GM19468 (cell line): ENCODE data around the gene CFDP1.

Source experiments
- ATAC-seq: cut with Tn5 transposase; IDR thresholded peaks from one replicate; pipeline ENCODE4 v1.9.1; 2021; ENCODE audit warnings: mild to moderate bottlenecking, moderate library complexity, moderate number of reproducible peaks; ENCODE audit not compliant: unreplicated experiment; ENCODE audit errors: extremely low read depth

CFDP1 gene

DNA sequence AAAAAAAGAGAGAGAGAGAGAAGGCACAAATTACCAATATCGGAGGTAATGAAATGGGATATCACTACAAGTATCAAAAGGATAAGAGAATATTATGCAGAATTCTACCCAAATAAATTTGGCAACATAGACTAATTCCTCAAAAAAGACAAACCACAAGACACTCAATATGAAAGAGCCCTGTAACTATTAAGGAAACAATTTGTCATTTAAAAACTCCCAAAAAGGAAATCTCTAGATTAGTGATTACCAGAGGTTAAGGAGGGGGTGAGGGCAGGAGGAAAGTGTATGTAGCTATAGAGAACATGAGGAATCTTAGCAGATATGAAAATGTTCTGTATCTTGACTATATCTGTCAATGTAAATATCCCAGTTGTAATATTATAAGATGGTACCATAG, 54.0 kb downstream of the CFDP1 start:
- no peak for ATAC-seq

DNA sequence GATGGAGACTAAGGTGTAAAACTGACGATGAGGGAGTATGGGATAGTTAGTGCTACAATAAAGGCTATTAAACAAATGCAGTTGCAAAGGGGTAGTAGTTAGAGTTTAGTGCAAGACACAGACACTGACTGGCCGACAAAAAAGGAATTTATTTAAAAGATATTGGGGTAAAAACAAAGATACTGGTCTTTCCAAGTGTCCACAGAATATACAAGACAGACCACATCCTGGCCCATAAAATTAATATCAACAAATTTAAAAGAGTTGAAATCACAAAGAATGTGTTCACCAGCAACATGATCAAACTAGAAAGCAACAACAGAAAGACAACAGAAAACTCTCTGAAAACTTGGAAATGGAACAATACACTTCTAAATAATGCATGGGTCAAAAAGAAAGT, 54.7 kb downstream of the CFDP1 start:
- no peak for ATAC-seq

GRCh38 chr16:75377729-75378386, 55.4 kb downstream of the CFDP1 start:
- ATAC-seq, result no peak

DNA sequence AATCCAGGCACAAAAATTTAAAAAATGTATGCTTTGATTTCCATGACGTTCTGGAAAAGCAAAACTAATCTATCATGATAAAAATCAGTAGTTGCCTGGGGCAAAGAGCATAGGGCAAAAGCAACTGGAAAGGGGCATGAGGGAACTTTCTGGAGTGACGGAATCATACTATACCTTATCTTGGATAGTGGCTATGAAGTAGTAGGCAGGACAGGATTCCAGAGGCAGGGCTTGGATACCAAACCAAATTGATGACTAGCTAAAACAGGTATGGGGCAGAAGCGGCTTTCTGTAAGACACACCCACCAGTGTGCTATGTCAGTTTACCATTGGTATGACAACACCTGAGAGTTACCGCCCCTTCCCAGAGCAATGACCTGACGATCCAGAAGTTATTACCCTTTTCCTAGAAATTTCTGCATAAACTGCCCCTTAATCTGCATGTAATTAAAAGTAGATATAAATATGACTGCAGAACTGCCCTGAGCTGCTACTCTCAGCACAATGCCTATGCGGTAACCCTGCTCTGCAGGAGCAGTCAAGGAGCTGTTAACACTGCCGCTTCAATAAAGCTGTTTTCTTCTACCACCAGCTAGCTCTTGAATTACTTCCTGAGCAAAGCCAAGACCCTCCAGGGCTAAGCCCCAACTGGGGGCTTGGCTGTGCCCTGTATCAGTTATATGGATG, 56.7 kb downstream of the CFDP1 start:
- ATAC-seq, result no peak

- no peak for ATAC-seq
These were observed 58.9 kb downstream of the CFDP1 start for GRCh38 chr16:75374388-75374787.

- ATAC-seq, result no peak
These were observed 61.0 kb downstream of the CFDP1 start for GRCh38 chr16:75372236-75372856.

GRCh38 chr16:75371171-75371570, 62.1 kb downstream of the CFDP1 start:
- ATAC-seq, result no peak

DNA sequence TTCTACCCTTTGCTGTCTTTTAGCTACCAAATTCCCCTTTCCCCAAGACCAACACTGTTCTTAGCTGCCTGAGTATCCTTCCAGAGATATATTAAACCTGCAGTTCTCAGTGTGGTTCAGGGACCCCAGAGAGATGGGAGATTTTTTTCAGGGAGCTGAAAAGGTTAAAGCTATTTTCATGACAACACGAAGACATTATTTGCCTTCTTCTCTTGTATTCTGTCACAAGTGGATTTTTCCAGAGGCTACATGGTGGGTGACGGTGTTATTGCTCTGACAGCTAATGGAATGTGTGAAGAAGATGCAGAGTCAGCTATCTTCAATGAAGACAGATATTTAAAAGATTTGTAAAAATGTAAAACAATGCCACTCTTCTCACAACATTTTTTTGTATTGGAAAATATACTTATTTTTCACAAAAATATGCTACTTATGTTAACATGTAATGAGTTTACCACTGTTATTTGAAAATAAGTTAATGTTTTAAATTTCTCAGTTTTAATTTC, 69.0 kb downstream of the CFDP1 start:
- ATAC-seq, result no peak

DNA sequence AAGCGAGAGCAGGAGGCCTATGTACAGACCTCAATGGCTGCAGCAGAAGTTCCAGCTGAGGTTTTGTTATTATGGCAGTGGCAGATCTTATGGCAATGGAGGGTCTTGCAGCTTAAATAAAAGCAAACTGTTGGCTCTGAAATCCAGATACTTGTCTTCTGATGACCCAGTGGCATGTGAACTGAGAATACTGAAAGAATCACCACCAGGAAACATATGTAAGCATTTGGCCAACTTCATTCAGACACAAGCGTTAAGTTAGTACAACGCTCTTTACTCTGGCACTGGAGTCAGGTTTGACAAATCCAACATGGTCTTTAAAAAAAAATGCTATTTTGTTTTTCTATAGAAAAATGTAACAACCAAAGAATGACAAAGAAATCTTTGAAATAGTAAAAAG, 70.5 kb downstream of the CFDP1 start:
- ATAC-seq, result no peak

DNA sequence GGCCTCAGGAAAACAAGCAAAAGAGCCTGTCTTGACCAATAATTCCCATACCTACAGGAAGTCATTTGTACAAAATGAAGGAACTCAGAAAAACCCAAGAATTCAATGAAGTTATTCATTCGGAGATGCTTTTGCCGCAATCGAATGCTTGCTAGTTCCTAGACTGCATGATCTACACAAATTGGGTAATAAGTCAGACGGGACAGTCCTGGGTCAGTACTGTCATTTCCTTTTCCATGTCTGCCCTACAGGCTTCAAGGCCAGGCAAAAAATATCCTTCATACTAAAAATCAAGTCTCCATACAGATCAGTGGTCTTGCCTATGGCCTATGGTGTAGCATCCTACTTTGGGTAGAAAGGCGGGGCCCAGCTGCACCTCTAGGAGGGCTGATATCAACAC, 71.4 kb downstream of the CFDP1 start:
- no peak for ATAC-seq

- no peak for ATAC-seq
These were observed 79.1 kb downstream of the CFDP1 start for GRCh38 chr16:75354170-75354569.

GRCh38 chr16:75351183-75351582, 82.1 kb downstream of the CFDP1 start:
- ATAC-seq, result no peak

- no peak for ATAC-seq
These were observed 87.6 kb downstream of the CFDP1 start for GRCh38 chr16:75345711-75346110.

DNA sequence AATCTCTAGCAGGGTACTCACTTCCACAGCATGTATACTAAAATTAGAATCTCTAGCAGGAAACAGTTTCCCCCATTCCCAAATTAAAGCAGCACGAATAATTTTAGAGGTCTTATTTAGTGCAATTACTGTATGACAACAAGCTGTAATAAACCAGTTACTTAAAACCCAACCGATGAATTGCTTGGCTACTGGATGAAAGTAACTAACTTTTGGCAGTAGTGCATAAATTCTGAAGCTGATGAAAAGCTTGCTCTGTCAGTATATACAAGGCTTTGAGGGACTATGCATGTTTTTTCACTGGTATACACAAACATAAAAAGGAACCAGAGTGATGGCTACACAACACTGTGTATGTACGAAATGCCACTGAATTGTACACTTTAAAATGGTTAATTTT, 89.4 kb downstream of the CFDP1 start:
- ATAC-seq, result no peak

- ATAC-seq, result no peak
These were observed 90.0 kb downstream of the CFDP1 start for GRCh38 chr16:75343286-75343685.

GRCh38 chr16:75342308-75342811, 90.9 kb downstream of the CFDP1 start:
- no peak for ATAC-seq

DNA sequence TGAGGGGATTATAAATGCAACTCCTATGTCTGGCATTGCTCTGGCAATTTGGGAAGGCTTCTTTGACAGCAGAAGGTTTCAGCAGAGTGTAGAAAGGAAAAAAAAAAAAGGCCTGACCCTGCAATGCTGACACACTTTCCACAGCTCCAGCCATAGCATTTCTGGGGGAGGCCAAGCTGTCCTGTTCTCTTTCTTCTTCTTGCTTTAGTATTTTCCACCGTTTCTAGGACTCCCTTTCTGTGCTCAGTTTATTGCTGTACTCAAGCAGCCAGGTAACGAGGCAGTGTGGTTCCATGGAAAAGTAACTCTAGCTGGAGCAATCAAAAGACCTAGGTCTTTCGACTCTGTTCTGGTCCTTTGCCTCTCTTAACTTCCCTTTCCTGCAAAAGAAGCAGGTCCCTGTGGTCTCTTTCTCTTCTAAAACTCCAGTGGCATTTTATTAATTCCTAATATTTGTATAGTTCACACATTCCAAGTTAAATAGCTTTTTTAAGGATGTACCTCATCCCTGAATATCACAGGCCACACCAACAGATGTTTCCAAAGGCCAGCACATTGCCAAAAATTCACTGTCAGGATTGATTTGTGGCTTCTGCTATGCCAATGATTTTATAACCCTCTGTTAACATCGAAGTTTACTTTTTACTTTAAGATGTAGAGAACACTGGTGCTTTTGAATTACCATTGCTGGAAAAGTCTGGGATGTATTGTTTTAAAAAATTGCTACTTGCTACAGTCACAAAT, 91.6 kb downstream of the CFDP1 start:
- ATAC-seq, result no peak

DNA sequence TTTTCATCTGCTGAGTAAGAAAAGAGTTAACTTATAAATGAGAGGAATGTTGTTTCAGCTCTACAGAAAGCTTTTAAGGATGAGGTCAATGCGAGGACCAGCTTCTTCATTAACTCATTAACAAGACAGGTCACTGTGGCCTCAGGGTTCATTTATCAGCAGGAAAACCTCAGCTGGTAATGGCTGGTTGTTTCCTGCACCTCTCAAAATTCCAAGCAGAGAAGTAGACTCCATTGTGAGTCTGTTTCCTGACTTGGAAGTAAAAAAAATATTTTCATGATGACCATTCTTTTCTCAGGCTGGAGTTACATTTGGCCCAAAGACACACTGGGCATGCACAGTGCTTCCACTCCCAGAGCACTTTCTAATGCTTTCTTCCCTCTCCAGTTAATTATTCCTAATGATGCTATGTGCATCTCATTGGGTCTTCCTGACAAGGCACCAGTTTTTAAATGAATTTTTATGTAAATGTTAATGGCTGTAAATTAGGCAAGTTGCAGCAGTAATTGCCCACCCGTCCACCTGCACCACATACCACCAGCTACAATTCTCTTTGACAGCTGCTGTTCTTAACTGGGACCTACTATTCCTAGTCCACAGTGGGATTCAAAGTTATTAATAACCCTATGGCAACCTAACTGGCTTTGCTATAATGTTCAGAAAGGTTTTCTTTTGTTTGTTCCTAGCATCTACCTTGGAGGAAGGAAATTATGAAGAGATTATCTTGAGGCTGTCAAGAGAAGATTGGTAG, 92.4 kb downstream of the CFDP1 start:
- no peak for ATAC-seq

GRCh38 chr16:75337430-75337829, 95.9 kb downstream of the CFDP1 start:
- ATAC-seq, result no peak

GRCh38 chr16:75336521-75336920, 96.8 kb downstream of the CFDP1 start:
- no peak for ATAC-seq
